SW480 (cell line): ENCODE results near the gene TULP4.

Source experiments
- DNase-seq: peaks from one replicate; pipeline ENCODE4 v3.0.0-alpha.2; 2016; ENCODE audit warnings: low spot score

Gene TULP4

GRCh38 chr6:158559895-158560835 is 247.9 kb downstream of the TULP4 start, which contains the start of gene TMEM181:
Gene TMEM181 (plus strand): TSS chr6:158560091. CDS start chr6:158560225, 134 bp downstream.
- DNase-seq: peak; percentile 69

- DNase-seq: peak; percentile 11
These were observed 248.6 kb downstream of the TULP4 start for GRCh38 chr6:158560836-158561320.
